BLaER1 treated with 17β-estradiol and CSF1 and Interleukin-3, amounts not matched to agents 10 nM and 100 nM (cell line): ENCODE data around the gene TSPAN13.

ENCODE experiments used
- H3K27ac ChIP-seq, 11 experiments: shearing (Covaris generic); formaldehyde crosslinking; 2 replicates each; pipeline ENCODE4 v1.8.1; 2022
- H3K27me3 ChIP-seq, 11 experiments: shearing (Covaris generic); formaldehyde crosslinking; 2 replicates each; pipeline ENCODE4 v1.8.1; 2022
- H3K36me3 ChIP-seq, 11 experiments: shearing (Covaris generic); formaldehyde crosslinking; 2 replicates each; pipeline ENCODE4 v1.8.1; 2022
- H3K4me1 ChIP-seq, 10 experiments: shearing (Covaris generic); formaldehyde crosslinking; 2 replicates each; pipeline ENCODE4 v1.8.1; 2022
- H3K4me2 ChIP-seq, 11 experiments: shearing (Covaris generic); formaldehyde crosslinking; 2 replicates each; pipeline ENCODE4 v1.8.1; 2022
- H3K4me3 ChIP-seq, 10 experiments: shearing (Covaris generic); formaldehyde crosslinking; 2 replicates each; pipeline ENCODE4 v1.8.1; 2022
- H3K9ac ChIP-seq, 11 experiments: shearing (Covaris generic); formaldehyde crosslinking; 2 replicates each; pipeline ENCODE4 v1.8.1; 2022
- H3K9me3 ChIP-seq, 11 experiments: shearing (Covaris generic); formaldehyde crosslinking; replicated peaks in 1 of 11; 2 replicates each; pipeline ENCODE4 v1.8.1; 2022
- H4K20me1 ChIP-seq, 11 experiments: shearing (Covaris generic); formaldehyde crosslinking; 2 replicates each; pipeline ENCODE4 v1.8.1; 2022
- Cebpa-rat ChIP-seq, 11 experiments: shearing (Covaris generic); IDR thresholded peaks; 2 replicates each; pipeline ENCODE4 v1.8.1; 2022

TSPAN13 gene

DNA sequence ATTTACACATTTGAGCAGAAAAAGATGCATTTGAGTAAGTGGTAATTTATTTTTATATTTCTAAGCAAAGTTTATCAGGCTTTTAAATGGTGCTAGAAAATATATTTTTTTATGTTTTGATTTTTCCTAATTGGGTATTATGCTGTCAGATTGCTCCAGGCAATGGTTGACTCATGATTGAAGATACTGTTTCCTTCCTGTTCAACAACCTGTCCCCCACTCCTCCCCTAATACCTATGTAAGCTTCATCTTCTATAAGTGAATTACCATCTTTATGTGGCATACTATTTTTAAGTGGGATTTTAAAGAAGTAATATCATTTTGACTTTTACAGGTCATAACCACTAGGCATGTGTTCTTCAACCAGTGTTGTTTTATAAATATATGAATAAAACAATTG is 21.4 kb downstream of the TSPAN13 start:
- H3K9me3 ChIP-seq, result no peaks in the 10 kb centered on the region
- H3K4me1 ChIP-seq, result peaks cover 10 to 21% (median 16%) of the 10 kb centered on the region in 10 experiments
- H3K9ac ChIP-seq, result no peak overlapping the region
- H3K36me3 ChIP-seq, result peaks cover 0 to 20% (median 0%) of the 10 kb centered on the region in 11 experiments; a peak in 4 of 22 replicates
- no peaks in the 10 kb centered on the region for H3K27me3 ChIP-seq
- H3K27ac ChIP-seq, result no peak overlapping the region
- H3K4me3 ChIP-seq, result no peak overlapping the region
- H4K20me1 ChIP-seq, result peaks cover 0 to 8% (median 0%) of the 10 kb centered on the region in 11 experiments; a peak in 1 of 22 replicates
- TF ChIP-seq Cebpa-rat (IDR thresholded peaks at IDR 0.05), result no peak
- H3K4me2 ChIP-seq, result no peak overlapping the region

DNA sequence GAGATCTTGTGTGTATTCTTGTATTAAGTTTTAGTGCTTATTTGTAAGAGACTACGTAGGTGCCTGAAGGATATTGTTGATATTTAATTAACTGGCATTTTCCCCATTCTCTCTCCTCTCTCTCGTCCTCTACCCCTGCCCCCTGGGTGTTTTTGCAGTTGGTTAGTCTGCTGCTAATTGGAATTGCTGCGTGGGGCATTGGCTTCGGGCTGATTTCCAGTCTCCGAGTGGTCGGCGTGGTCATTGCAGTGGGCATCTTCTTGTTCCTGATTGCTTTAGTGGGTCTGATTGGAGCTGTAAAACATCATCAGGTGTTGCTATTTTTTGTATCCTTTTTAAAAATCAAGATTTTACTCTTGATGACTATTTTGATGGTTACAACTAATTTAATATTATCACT is 22.5 kb downstream of the TSPAN13 start:
- TF ChIP-seq Cebpa-rat (IDR thresholded peaks at IDR 0.05), result no peak
- Histone ChIP-seq H3K36me3 (peaks cover 0 to 20% (median 0%) of the 10 kb centered on the region in 11 experiments; a peak in 4 of 22 replicates), H3K27ac (no peak overlapping the region), H3K9me3 (no peaks in the 10 kb centered on the region), H3K9ac (no peak overlapping the region), H4K20me1 (peaks cover 0 to under 1% (median 0%) of the 10 kb centered on the region in 11 experiments; a peak in 1 of 22 replicates), H3K4me2 (no peak overlapping the region), H3K27me3 (no peaks in the 10 kb centered on the region), H3K4me1 (peaks cover 4 to 12% (median 7%) of the 10 kb centered on the region in 10 experiments; a peak in 18 of 20 replicates), H3K4me3 (no peak overlapping the region)

DNA sequence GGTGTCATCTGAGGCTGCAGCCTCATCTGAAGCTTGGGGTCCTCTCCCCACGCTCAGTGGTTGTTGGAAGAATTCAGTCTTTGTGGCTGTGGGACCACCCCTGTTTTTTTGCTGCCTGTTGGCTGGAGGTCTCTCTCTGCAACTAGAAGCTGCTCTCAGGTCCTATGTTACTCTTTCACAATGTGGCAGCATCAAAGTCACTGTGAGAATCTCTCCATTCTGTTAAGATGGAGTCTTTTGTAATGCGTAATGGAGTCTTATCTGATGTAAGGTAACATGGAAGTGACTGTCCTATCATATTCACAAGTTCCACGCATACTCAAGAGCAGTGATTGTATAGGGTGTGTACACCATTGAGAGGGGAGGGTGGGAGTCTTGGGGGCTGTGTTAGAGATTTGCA is 24.9 kb downstream of the TSPAN13 start:
- H3K9me3 ChIP-seq, result no peaks in the 10 kb centered on the region
- no peak overlapping the region for H3K4me3 ChIP-seq
- H4K20me1 ChIP-seq, result no peaks in the 10 kb centered on the region; a peak in 1 of 22 replicates
- H3K4me2 ChIP-seq, result no peak overlapping the region
- H3K4me1 ChIP-seq, result peaks cover 0 to 7% (median 5%) of the 10 kb centered on the region in 10 experiments; a peak in 13 of 20 replicates
- no peak for TF ChIP-seq Cebpa-rat (IDR thresholded peaks at IDR 0.05)
- no peak overlapping the region for H3K27ac ChIP-seq
- peaks cover 0 to 40% (median 10%) of the 10 kb centered on the region in 11 experiments; a peak in 13 of 22 replicates for H3K36me3 ChIP-seq
- no peaks in the 10 kb centered on the region for H3K27me3 ChIP-seq
- no peak overlapping the region for H3K9ac ChIP-seq

GRCh38 chr7:16779051-16779450 is 25.5 kb downstream of the TSPAN13 start:
- no peak overlapping the region for H3K9ac ChIP-seq
- H3K4me3 ChIP-seq, result no peak overlapping the region
- H3K4me1 ChIP-seq, result peaks cover 0 to 7% (median 5%) of the 10 kb centered on the region in 10 experiments; a peak in 13 of 20 replicates
- peaks cover 0 to 45% (median 13%) of the 10 kb centered on the region in 11 experiments; a peak in 13 of 22 replicates for H3K36me3 ChIP-seq
- H3K9me3 ChIP-seq, result no peaks in the 10 kb centered on the region
- no peak for TF ChIP-seq Cebpa-rat (IDR thresholded peaks at IDR 0.05)
- H4K20me1 ChIP-seq, result no peaks in the 10 kb centered on the region; a peak in 1 of 22 replicates
- no peaks in the 10 kb centered on the region for H3K27me3 ChIP-seq
- H3K27ac ChIP-seq, result no peak overlapping the region
- peak overlapping the region in 5 of 11 experiments; percentile 10 to 36 (median 22); a peak in 3 of 22 replicates for H3K4me2 ChIP-seq

DNA sequence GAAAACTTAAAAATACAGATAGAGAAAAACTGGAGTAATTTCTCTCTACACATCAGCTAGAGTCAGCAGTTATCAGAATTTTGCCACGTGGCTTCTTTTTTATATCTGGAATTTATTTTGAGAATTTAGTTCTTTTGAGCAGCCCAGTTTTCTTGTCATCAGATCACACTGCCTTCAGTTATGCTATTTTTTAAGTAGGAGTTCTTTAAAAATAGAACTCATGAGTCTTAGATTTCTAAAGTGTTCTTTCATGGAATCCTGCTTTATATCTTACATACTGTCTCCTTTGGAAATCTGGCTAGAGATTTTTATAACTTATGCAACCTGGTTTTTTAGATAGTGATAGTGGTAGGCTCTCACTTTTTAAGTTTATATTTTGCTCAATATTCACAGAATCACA is 27.0 kb downstream of the TSPAN13 start:
- no peak for TF ChIP-seq Cebpa-rat (IDR thresholded peaks at IDR 0.05)
- no peaks in the 10 kb centered on the region for H3K27me3 ChIP-seq
- H3K27ac ChIP-seq, result no peak overlapping the region
- no peaks in the 10 kb centered on the region; a peak in 1 of 22 replicates for H4K20me1 ChIP-seq
- H3K4me1 ChIP-seq, result peaks cover 0 to 7% (median 5%) of the 10 kb centered on the region in 10 experiments; a peak in 13 of 20 replicates
- H3K9me3 ChIP-seq, result no peaks in the 10 kb centered on the region
- peaks cover 0 to 51% (median 13%) of the 10 kb centered on the region in 11 experiments; a peak in 13 of 22 replicates for H3K36me3 ChIP-seq
- H3K9ac ChIP-seq, result no peak overlapping the region
- no peak overlapping the region for H3K4me3 ChIP-seq
- H3K4me2 ChIP-seq, result no peak overlapping the region

GRCh38 chr7:16785321-16785720 is 31.8 kb downstream of the TSPAN13 start:
- Histone ChIP-seq H3K36me3 (peaks cover 0 to 43% (median 22%) of the 10 kb centered on the region in 11 experiments; a peak in 13 of 22 replicates), H3K9ac (no peak overlapping the region), H3K9me3 (peaks cover 0 to 9% (median 0%) of the 10 kb centered on the region in 11 experiments; a peak in 1 of 22 replicates), H3K27ac (no peak overlapping the region), H3K4me1 (peaks cover 0 to 6% (median 0%) of the 10 kb centered on the region in 10 experiments; a peak in 1 of 20 replicates), H4K20me1 (no peaks in the 10 kb centered on the region), H3K4me2 (no peak overlapping the region), H3K27me3 (no peaks in the 10 kb centered on the region), H3K4me3 (no peak overlapping the region)
- TF ChIP-seq Cebpa-rat (IDR thresholded peaks at IDR 0.05), result no peak

- H4K20me1 ChIP-seq, result no peaks in the 10 kb centered on the region
- no peak overlapping the region for H3K4me3 ChIP-seq
- no peak overlapping the region for H3K9ac ChIP-seq
- peaks cover 0 to 6% (median 0%) of the 10 kb centered on the region in 10 experiments; a peak in 1 of 20 replicates for H3K4me1 ChIP-seq
- H3K27me3 ChIP-seq, result no peaks in the 10 kb centered on the region
- H3K36me3 ChIP-seq, result peaks cover 0 to 40% (median 22%) of the 10 kb centered on the region in 11 experiments; a peak in 13 of 22 replicates
- peaks cover 0 to 9% (median 0%) of the 10 kb centered on the region in 11 experiments; a peak in 1 of 22 replicates for H3K9me3 ChIP-seq
- no peak overlapping the region for H3K27ac ChIP-seq
- TF ChIP-seq Cebpa-rat (IDR thresholded peaks at IDR 0.05), result no peak
- H3K4me2 ChIP-seq, result no peak overlapping the region
Measured at GRCh38 chr7:16785846-16786245, 32.3 kb downstream of the TSPAN13 start.

- H3K27me3 ChIP-seq, result no peaks in the 10 kb centered on the region
- H3K4me2 ChIP-seq, result no peak overlapping the region
- H3K9ac ChIP-seq, result no peak overlapping the region
- H3K9me3 ChIP-seq, result peaks cover 0 to 9% (median 0%) of the 10 kb centered on the region in 11 experiments; a peak in 1 of 22 replicates
- no peak for TF ChIP-seq Cebpa-rat (IDR thresholded peaks at IDR 0.05)
- H3K4me3 ChIP-seq, result no peak overlapping the region
- no peak overlapping the region for H3K27ac ChIP-seq
- H3K36me3 ChIP-seq, result peaks cover 0 to 40% (median 22%) of the 10 kb centered on the region in 11 experiments; a peak in 13 of 22 replicates
- H4K20me1 ChIP-seq, result no peaks in the 10 kb centered on the region
- peaks cover 0 to 6% (median 0%) of the 10 kb centered on the region in 10 experiments; a peak in 1 of 20 replicates for H3K4me1 ChIP-seq
Measured at GRCh38 chr7:16786257-16786656, 32.7 kb downstream of the TSPAN13 start.

DNA sequence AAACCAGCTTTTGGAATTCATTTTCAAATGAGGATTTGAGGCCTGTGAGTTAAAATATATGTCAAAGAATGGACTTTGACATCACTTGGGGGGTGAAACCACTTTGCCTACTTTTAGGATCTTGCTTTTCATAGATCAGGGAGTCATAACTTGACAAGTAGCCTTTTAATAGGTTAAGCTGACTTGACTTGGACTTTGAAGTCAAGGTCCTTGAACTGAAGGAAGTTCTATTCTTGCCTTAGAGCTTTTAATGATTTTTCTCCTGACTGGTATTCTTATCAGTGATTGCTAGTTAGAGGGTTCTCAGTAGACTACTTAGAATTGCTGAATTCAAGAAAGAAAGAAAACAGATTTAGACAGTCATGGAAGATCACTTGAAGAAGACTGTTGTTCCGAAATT is 33.6 kb downstream of the TSPAN13 start:
- Histone ChIP-seq H3K4me2 (no peak overlapping the region), H3K27me3 (no peaks in the 10 kb centered on the region), H3K9me3 (peaks cover 0 to 9% (median 0%) of the 10 kb centered on the region in 11 experiments; a peak in 1 of 22 replicates), H3K4me3 (no peak overlapping the region), H3K27ac (no peak overlapping the region), H3K4me1 (peaks cover 0 to 6% (median 0%) of the 10 kb centered on the region in 10 experiments; a peak in 1 of 20 replicates), H3K36me3 (peaks cover 0 to 31% (median 14%) of the 10 kb centered on the region in 11 experiments; a peak in 12 of 22 replicates), H3K9ac (no peak overlapping the region), H4K20me1 (no peaks in the 10 kb centered on the region)
- no peak for TF ChIP-seq Cebpa-rat (IDR thresholded peaks at IDR 0.05)
